LNCaP clone FGC (cell line): ENCODE data around the gene AIFM3.
A peak's percentile ranks its signal among the peaks of the same experiment; 100 is the strongest.

Experiments
- DNase-seq: peaks from one replicate; pipeline ENCODE4 v3.0.0-alpha.2; 2011; ENCODE audit warnings: low read depth
- H3K4me3 ChIP-seq: 2 replicates; pipeline ENCODE4 v1.5.1; 2011; ENCODE audit warnings: mild to moderate bottlenecking, low read depth, low read length, control low read depth
- TF ChIP-seq, protein P1 (sequence below): IDR thresholded peaks from 2 replicates; pipeline ENCODE4 v1.5.1; 2012; ENCODE audit warnings: mild to moderate bottlenecking; ENCODE audit not compliant: control insufficient read depth, insufficient read depth; ENCODE audit errors: extremely low read depth

Gene AIFM3

GRCh38 chr22:20983081-20983771 lies 16.2 kb downstream of the AIFM3 start:
- DNase-seq, result no peak

DNA sequence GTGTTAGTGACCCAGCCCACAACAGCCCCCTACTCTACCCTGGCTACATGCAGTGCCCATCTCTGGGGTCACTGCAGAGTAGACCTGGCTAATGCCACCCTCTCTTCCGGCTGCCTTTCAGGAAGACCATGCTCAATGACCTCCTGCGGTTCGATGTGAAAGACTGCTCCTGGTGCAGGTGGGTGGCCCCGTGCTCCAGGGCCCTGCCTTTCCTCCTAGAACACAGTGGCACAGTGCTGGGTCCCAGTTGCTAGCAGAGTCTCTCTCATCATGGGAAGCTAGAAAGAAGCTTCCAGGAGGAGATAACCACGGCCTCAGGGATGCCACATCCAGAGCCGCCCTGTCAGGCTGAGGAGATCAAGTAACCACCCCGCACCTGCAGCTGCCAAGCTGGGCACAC lies 18.7 kb downstream of the AIFM3 start:
- TF ChIP-seq, protein P1, sequence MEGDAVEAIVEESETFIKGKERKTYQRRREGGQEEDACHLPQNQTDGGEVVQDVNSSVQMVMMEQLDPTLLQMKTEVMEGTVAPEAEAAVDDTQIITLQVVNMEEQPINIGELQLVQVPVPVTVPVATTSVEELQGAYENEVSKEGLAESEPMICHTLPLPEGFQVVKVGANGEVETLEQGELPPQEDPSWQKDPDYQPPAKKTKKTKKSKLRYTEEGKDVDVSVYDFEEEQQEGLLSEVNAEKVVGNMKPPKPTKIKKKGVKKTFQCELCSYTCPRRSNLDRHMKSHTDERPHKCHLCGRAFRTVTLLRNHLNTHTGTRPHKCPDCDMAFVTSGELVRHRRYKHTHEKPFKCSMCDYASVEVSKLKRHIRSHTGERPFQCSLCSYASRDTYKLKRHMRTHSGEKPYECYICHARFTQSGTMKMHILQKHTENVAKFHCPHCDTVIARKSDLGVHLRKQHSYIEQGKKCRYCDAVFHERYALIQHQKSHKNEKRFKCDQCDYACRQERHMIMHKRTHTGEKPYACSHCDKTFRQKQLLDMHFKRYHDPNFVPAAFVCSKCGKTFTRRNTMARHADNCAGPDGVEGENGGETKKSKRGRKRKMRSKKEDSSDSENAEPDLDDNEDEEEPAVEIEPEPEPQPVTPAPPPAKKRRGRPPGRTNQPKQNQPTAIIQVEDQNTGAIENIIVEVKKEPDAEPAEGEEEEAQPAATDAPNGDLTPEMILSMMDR, result no peak
- DNase-seq, result no peak
- H3K4me3 ChIP-seq, result no peak overlapping the region

More at GRCh38 chr22:20983081-20983771, 16.2 kb downstream of the AIFM3 start:
- TF ChIP-seq, protein P1, result no peak
- peak overlapping the region; percentile 91 for H3K4me3 ChIP-seq

DNA sequence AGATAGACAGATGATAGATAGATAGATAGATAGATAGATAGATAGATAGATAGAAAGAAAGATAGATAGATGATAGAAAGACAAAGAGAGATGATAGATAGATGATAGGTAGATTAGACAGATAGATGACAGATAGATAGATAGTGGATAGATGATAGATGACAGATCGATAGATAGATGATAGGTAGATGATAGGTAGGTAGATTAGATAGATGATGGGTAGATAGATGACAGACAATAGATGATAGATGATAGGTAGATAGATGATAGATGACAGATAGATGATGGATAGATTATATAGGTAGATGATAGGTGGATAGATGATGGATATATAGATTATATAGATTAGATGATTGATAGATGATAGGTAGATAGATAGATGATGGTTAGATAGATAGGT lies 19.3 kb downstream of the AIFM3 start:
- no peak overlapping the region for H3K4me3 ChIP-seq
- no peak for DNase-seq
- TF ChIP-seq, protein P1, result no peak

- TF ChIP-seq, protein P1, result no peak
- no peak for DNase-seq
- no peak overlapping the region for H3K4me3 ChIP-seq
Measured at GRCh38 chr22:20987375-20987774, 20.3 kb downstream of the AIFM3 start.

GRCh38 chr22:20988573-20989322 lies 21.7 kb downstream of the AIFM3 start:
- H3K4me3 ChIP-seq, result no peak overlapping the region
- TF ChIP-seq, protein P1, result no peak
- no peak for DNase-seq

DNA sequence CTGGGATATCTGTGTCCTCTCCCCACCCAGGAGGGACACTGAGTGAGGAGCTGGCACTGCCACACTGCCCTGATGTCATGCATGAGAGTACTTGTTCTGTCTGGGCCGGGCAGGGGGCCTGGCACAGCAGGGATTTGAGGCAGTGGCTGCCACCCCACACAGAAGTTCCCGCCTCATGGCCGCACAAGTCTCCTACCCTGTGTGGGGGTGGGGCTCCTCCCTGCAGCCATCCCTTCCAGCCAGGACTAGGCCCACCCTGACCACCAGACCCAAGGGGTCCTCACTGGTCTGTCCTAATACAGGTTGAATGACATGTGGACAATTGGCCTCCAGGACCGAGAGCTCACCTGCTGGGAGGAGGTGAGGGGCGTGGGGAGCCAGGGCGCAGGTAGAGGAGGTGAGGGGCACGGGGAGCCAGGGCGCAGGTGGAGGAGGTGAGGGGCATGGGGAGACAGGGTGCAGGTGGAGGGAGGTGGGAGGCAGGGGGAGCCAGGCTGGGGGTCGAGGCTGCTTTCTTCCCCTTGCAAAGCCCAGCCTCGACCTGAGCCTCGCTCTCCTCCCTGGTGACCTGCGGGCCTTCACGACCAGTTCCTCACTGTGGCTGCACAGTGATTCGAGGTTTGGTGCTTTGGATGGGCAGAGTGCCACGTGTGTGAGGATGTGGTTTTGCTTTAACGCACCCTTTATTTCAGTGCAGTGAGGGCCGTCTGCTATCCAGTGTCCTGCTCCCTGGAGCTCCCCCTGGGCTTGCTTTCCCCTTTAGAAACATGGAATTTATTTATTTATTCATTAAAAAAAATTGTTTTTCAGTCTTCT lies 22.5 kb downstream of the AIFM3 start:
- H3K4me3 ChIP-seq, result no peak overlapping the region
- TF ChIP-seq, protein P1, result no peak
- DNase-seq, result no peak
